Left renal pelvis (tissue), 4 donors: Measurements from ENCODE around the gene NME2. TPM values are rescaled to one million over a fixed set of nuclear protein-coding genes. Genes with fewer than 3 reads are reported as not detected.
"Not testable (repeated sequence)": the region's sequence is repeated elsewhere in the genome, so short reads cannot be mapped to it uniquely, and the experiment has no call there.

Source experiments
- DNase-seq, 4 donors: peaks; one replicate each; pipeline ENCODE4 v3.0.0-alpha.2; 2013; ENCODE audit warnings: low read depth in 4 of 4, low spot score in 3 of 4
- polyA plus RNA-seq, 4 donors: library from polyadenylated mRNA; unstranded; fragments of 120-200 nt; gene quantifications; one replicate each; pipeline ENCODE4 v1.2.1, GENCODE V29; 2013; ENCODE audit not compliant: insufficient read length in 4 of 4

The NME2 gene
- polyA plus RNA-seq, result 100 to 1,000 TPM; 237 to 260 (median 254) TPM

GRCh38 chr17:51166198-51166986 lies at the start of gene NME2:
Gene NME2 (plus strand): TSS chr17:51166411. CDS start chr17:51166831, 420 bp downstream.
- DNase-seq, result peak in 2 of 4 donors; percentile 71 to 76

DNA sequence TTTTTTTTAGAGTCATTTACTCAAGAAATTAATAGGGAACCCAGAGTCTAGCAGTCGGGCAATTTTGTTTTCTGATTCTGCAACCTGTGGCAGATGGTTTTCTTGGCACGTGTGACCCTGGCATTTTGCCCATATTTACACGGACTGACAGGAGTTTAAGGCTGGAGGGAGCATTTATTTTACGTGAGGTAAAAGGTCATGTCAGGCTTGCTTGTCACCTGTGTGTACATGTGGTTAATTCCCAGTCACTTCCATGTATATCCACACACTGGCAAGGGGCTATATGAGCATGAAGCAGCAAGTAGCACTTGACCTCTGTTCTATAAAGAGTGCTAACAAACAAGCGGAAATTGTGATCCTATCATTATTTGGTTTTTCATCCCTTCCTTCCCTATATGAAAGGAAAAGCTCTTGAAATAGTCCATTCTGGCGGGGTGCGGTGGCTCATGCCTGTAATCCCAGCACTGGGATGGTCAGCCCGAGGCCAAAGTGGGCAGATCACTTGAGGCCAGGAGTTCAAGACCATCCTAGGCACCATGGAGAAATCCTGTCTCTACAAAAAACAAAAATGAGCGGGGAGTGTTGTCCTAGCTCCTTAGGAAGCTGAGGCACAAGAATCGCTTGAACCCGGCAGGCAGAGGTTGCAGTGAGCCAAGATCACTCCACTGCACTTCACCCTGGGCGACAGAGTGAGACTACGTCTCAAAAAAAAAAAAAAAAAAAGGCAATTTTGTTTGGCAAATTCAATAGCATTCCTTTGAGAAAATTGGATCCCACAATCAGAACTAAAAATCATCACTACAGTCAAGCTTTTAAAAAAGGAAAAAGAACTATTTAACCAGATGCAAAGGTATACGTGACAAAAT lies 47.6 kb upstream of the NME2 start:
- no peak for DNase-seq

GRCh38 chr17:51119415-51120356 lies 46.5 kb upstream of the NME2 start:
- DNase-seq, result peak in 1 of 4 donors; percentile 52

DNA sequence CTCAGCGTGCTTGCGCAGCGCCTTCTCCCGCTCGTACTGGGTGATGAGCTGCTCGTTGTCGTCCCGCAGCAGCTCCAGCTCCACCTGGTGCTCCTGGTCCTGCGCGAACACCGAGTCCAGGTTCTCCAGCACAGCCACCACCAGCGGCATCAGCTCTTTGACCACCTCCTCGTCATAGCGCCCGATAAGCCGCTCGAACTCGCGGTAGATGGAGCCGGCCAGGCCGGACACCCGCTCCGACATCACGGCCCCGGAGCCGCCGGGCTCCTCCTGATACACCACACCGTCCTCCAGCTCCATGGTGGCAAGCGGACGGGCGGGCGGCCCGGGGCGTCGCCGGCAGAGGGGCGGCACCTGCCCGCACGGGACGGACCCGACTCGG lies 45.9 kb upstream of the NME2 start:
- DNase-seq, result no peak

DNA sequence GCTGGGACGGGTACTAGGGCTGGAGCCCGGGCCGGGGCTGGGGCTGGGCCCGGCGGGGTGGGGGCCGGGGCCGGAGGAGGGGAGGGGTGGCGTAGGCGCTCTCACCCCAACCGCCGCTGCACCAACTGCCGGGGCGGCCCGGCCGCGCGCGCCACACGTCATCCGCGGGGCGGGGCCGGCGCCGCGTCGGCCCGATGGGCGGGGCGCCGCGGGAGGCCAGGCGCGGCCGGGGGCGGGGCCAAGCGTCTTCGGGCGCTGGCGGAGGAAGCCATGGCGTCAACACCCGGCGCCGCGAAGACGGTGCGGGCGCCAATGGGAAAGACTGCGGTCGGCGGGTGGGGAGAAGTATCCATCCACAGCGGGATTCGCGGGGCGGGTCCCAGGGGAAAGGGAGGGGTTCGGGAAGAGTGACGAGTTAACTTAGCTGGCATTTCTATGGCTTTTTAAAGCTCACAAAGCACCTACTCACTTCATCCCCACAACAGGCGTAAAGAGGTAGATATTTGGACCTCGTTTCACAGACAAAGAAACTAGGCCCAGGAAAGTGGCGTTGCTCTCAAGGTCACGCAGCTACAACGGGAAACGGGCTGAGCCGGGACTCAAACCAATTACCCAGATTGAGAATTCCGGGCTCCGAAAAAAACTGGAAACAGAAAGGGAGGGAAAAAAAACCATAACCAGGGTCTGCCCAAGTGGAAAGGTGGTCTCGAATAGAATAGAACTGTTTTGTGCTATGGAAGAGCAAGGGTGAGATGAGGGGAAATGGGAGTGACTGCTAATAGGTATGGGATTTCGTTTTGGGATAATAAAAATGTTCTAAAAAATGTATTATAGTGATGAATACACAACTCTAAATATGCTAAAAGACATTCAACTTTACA lies 45.2 kb upstream of the NME2 start, which contains the start of gene SPAG9:
Gene SPAG9, minus strand, starts transcription at position 130 of the 881 bp plus-strand sequence. CDS start 212 bp downstream, outside the sequence.
- peak; percentile 81 to 92 (median 88) for DNase-seq

DNA sequence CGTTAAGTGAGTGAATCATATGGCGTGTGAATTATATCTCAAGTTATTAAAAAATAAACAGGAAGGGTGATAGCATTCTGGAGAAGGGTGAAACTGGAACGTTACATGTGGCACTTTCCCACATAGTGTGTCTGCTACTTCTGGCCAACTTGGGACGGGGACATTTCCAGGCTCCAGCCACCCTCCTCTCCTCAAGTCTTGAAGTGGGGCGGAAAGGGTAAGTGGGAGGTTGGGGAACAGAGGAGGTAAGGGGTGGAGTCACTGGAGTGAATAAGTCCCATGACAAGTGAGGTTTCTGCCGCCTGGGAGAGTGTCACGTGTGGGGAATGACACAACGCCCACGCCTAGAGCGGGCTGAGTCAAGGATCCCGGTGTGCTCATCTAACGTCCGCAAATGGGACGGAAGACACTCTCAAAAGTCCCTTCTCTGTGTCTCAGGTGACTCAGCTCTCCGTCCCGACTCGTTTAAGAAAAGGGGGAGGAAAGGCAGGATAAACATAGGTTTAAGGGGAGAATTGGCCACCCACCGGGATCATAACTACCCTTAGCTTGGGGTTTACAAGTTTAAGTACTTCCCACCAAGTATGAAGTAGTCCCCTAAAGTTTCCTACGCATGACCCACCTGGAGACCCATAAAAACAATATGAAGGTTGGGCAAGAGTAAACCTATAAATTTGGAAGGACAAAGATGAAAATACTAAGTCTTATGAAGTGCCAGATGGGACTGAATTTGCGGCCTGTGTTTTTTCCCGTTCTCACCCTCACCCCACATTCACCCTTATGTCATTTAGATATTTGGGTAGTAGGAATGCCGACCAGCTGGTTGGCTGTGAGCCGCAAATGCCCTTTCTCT lies 44.4 kb upstream of the NME2 start:
- DNase-seq, result peak in 2 of 4 donors; percentile 67 to 79

DNA sequence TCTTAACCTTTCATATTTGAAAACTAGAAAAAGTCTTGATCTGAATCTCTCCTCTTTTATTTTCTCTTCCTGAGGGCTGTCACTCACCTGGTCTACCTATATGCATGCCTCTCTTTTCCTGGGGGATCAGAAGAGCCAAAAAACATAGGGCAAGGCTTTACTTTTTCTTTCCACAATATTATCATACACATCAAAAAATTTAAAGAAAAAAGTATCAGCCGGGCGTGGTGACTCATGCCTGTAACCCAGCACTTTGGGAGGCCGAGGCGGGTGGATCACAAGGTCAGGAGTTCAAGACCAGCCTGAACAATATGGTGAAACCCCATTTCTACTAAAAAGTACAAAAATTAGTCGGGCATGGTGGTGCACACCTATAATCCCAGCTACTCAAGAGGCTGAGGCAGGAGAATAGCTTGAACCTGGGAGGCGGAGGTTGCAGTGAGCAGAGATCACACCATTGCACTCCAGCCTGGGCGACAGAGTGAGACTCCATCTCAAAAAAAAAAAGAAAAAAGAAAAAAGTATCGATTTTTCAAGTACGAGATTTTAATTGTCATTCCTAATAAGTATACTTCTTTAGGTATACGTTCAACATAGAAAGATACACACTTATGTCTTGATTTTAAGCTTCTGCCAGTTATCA lies 43.6 kb upstream of the NME2 start:
- not testable (repeated sequence) for DNase-seq

GRCh38 chr17:51124640-51125503 lies 41.3 kb upstream of the NME2 start:
- no peak for DNase-seq

- no peak for DNase-seq
Measured at GRCh38 chr17:51128076-51128475, 38.1 kb upstream of the NME2 start.

DNA sequence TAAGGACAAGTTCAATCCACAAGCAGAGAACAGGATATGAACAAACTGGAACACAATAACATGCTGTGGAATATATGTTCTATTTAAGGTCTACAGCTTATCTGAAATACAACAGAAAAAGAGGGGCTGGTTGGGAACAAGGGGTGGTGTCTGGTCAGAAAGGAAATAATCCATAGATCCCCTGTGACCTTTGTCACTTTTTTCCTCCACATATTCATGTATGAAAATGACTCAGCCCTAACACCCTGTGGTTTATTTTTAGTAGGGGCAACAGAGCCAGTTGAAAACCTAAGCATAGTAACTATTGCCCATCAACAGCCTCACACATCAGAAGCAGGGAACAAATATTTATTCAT lies 33.3 kb upstream of the NME2 start:
- no peak for DNase-seq

DNA sequence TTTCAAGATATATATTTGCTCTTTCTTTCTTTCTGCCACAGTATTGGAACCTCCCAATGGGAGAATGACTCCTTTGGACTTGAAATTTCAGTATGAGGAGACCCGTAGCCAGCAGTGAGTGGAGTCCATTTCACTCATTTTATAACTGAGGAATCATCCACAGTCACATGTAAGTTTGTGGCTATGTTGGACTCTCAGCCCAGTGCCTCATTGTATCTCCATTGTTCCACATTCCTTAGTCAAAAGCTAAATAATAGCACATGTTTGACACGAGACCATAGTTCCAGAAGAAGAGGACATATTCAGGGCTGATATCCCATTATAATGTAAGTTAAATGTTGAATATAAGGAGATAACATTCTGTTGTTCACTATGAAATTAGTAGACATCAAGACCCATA lies 32.8 kb upstream of the NME2 start:
- DNase-seq, result no peak

- DNase-seq, result no peak
Measured at GRCh38 chr17:51135956-51136355, 30.3 kb upstream of the NME2 start.

- no peak for DNase-seq
Measured at GRCh38 chr17:51142597-51142996, 23.6 kb upstream of the NME2 start.

DNA sequence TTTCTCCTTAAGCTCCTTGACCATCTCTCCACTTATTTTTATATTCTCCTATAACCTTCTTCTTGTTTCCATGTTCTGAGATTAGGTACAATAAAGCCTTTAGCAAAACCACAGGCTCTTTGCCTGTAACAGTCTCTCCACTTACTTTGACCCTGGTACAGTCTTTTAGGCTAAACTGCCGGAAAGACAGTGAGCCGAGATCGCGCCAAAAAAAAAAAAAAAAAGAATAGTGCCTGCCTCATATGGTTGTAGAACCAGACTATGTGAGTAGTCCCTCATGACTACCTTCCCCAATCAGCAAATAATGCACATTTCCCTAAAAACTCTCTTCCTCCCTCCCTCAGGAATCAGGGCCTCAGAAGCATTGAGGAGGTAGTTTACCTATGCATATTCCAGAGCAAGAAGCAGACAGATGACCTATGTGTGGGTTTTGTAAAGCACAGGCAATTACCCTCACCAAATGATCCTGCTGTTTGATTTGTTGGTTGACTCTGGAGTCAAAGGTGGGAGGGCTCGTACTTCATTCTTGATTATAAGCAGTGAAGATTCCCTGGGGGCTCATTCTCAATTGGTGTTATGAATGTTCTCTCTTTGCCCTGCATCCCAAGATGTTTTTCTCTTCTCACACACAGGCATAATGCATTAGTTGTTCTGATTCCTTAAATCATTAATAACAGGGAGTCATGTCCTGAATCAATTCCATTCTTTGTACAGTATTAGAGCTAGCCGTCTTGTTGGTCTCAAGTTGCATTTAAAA lies 21.8 kb upstream of the NME2 start:
- DNase-seq, result no peak

DNA sequence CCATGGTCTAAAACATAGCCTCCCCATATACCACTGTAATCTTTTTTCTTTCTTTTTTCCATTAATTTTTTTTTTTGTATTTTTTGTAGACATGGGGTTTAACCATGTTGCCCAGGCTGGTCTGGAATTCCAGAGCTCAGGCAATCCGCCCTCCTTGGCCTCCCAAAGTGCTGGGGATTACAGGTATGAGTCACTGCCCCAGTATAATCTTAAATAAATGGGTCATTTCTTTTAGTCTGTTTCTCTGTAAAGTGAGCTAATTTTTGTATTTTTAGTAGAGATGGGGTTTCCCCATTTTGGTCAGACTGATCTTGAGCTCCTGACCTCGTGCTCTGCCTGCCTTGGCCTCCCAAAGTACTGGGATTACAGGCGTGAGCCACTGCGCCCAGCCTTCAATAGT lies 18.6 kb upstream of the NME2 start:
- DNase-seq, result no peak

GRCh38 chr17:51149163-51149562 lies 17.0 kb upstream of the NME2 start:
- DNase-seq, result no peak
